Neuronal stem cell (in vitro differentiated cells): ENCODE results near the gene TSPAN2.

ENCODE experiments used
- DNase-seq: peaks from one replicate; pipeline ENCODE4 v3.0.0-alpha.2; 2013; ENCODE audit warnings: low spot score
- H2AFZ ChIP-seq: one replicate; pipeline ENCODE4 v1.6.1; 2013; ENCODE audit warnings: mild to moderate bottlenecking, low read length, inconsistent platforms
- H2AK5ac ChIP-seq: 2 replicates; pipeline ENCODE4 v1.6.1; 2013; ENCODE audit warnings: low read depth, mild to moderate bottlenecking, inconsistent platforms, low read length, moderate library complexity, mixed read lengths
- H2BK120ac ChIP-seq: 2 replicates; pipeline ENCODE4 v1.6.1; 2013; ENCODE audit warnings: low read depth, mild to moderate bottlenecking, inconsistent platforms, low read length, moderate library complexity, mixed read lengths
- H2BK12ac ChIP-seq: one replicate; pipeline ENCODE4 v1.6.1; 2013; ENCODE audit warnings: low read length, inconsistent platforms
- H2BK15ac ChIP-seq: 2 replicates; pipeline ENCODE4 v1.6.1; 2013; ENCODE audit warnings: mild to moderate bottlenecking, low read length, inconsistent platforms, mixed read lengths
- H2BK5ac ChIP-seq: one replicate; pipeline ENCODE4 v1.6.1; 2013; ENCODE audit warnings: inconsistent platforms, mild to moderate bottlenecking, low read length, moderate library complexity
- H3K14ac ChIP-seq: one replicate; pipeline ENCODE4 v1.6.1; 2013; ENCODE audit warnings: low read length, inconsistent platforms
- H3K18ac ChIP-seq: 2 replicates; pipeline ENCODE4 v1.6.1; 2013; ENCODE audit warnings: low read length, inconsistent platforms
- H3K23ac ChIP-seq: 2 replicates; pipeline ENCODE4 v1.6.1; 2013; ENCODE audit warnings: low read depth, mild to moderate bottlenecking, mixed read lengths, low read length, inconsistent platforms; ENCODE audit not compliant: poor library complexity
- H3K27ac ChIP-seq: replicated peaks from 3 replicates; pipeline ENCODE4 v1.5.1; 2013; ENCODE audit warnings: low read length, inconsistent platforms
- H3K27me3 ChIP-seq, 3 experiments: 2 replicates each; pipeline ENCODE4 v1.6.1; 2013; ENCODE audit warnings: low read length in 3 of 3, mild to moderate bottlenecking in 2 of 3, inconsistent platforms in 1 of 3, low read depth in 1 of 3, mixed read lengths in 1 of 3, moderate library complexity in 1 of 3; ENCODE audit not compliant: control insufficient read depth in 3 of 3, insufficient read depth in 3 of 3
- H3K36me3 ChIP-seq, 2 donors: replicated peaks in 1 of 2; 2 replicates each; pipeline ENCODE4 v1.6.1; 2013; ENCODE audit warnings: low read length in 2 of 2; ENCODE audit not compliant: control insufficient read depth in 2 of 2, insufficient read depth in 2 of 2
- H3K4ac ChIP-seq: 2 replicates; pipeline ENCODE4 v1.6.1; 2013; ENCODE audit warnings: inconsistent platforms, mild to moderate bottlenecking, low read length, moderate library complexity
- H3K4me1 ChIP-seq, 2 donors: 1 replicate in 1 of 2; 2 replicates in 1 of 2; pipeline ENCODE4 v1.6.1; 2013; ENCODE audit warnings: low read length in 2 of 2, low read depth in 1 of 2; ENCODE audit not compliant: control insufficient read depth in 2 of 2, insufficient read depth in 1 of 2
- H3K4me2 ChIP-seq: one replicate; pipeline ENCODE4 v1.6.1; 2013; ENCODE audit warnings: mild to moderate bottlenecking, low read length, inconsistent platforms; ENCODE audit not compliant: insufficient read depth, poor library complexity, severe bottlenecking
- H3K4me3 ChIP-seq, 2 donors: 2 replicates each; pipeline ENCODE4 v1.5.1; 2013; ENCODE audit warnings: low read length in 2 of 2, mild to moderate bottlenecking in 2 of 2, inconsistent platforms in 1 of 2, moderate library complexity in 1 of 2
- H3K79me1 ChIP-seq: one replicate; pipeline ENCODE4 v1.6.1; 2013; ENCODE audit warnings: low read depth, mild to moderate bottlenecking, inconsistent platforms, low read length, moderate library complexity
- H3K9ac ChIP-seq: one replicate; pipeline ENCODE4 v1.6.1; 2013; ENCODE audit warnings: mild to moderate bottlenecking, low read depth, low read length, inconsistent platforms; ENCODE audit not compliant: poor library complexity
- H3K9me3 ChIP-seq, 2 donors: replicated peaks in 1 of 2; 2 replicates each; pipeline versions ENCODE3 to v1.6.1; 2013; ENCODE audit warnings: low read length in 2 of 2, mild to moderate bottlenecking in 2 of 2, inconsistent platforms in 1 of 2, low read depth in 1 of 2, mixed read lengths in 1 of 2, moderate library complexity in 1 of 2; ENCODE audit not compliant: control insufficient read depth in 2 of 2, insufficient read depth in 1 of 2
- H4K8ac ChIP-seq: one replicate; pipeline ENCODE4 v1.6.1; 2013; ENCODE audit warnings: low read depth, mild to moderate bottlenecking, inconsistent platforms, low read length, moderate library complexity
- H4K91ac ChIP-seq: one replicate; pipeline ENCODE4 v1.6.1; 2013; ENCODE audit warnings: low read length, low read depth, mild to moderate bottlenecking, inconsistent platforms; ENCODE audit not compliant: poor library complexity
- WGBS, 2 donors: extraction: QIAGEN DNeasy Blood & Tissue Kit; methylation state at CpG; one replicate each; pipeline ENCODE4 v1.1.7; 2013; ENCODE audit warnings: missing lambda C conversion rate in 2 of 2, mixed read lengths in 1 of 2; ENCODE audit not compliant: insufficient read length in 2 of 2, insufficient replicate concordance in 1 of 2; ENCODE audit errors: extremely low coverage in 2 of 2; 5-methylcytosine and 5-hydroxymethylcytosine counted together

Gene TSPAN2

GRCh38 chr1:115127539-115127938 is 38.2 kb upstream of the TSPAN2 start:
- Histone ChIP-seq H2BK12ac (no peak overlapping the region), H3K79me1 (no peaks in the 10 kb centered on the region), H3K18ac (no peak overlapping the region), H3K4me1 (peaks cover 0 to 2% of the 10 kb centered on the region in 2 donors), H3K14ac (no peak overlapping the region), H2BK5ac (no peak overlapping the region), H3K4me2 (no peak overlapping the region), H2BK120ac (no peak overlapping the region), H2BK15ac (no peak overlapping the region), H2AK5ac (no peak overlapping the region), H3K9ac (no peak overlapping the region), H3K9me3 (no peaks in the 10 kb centered on the region), H3K23ac (no peak overlapping the region), H2AFZ (no peak overlapping the region), H3K27ac (no peak overlapping the region), H3K4me3 (no peak overlapping the region), H3K36me3 (no peaks in the 10 kb centered on the region), H3K4ac (no peak overlapping the region), H3K27me3 (no peaks in the 10 kb centered on the region), H4K91ac (no peak overlapping the region), H4K8ac (no peak overlapping the region)
- no CpG with 5 or more reads among the region's 1 CpG for WGBS, 2 donors
- DNase-seq: no peak

GRCh38 chr1:115126516-115126915 is 37.2 kb upstream of the TSPAN2 start:
- Histone ChIP-seq H3K27me3 (no peaks in the 10 kb centered on the region), H3K79me1 (no peaks in the 10 kb centered on the region), H3K4me1 (peaks cover 0 to 2% of the 10 kb centered on the region in 2 donors), H3K23ac (no peak overlapping the region), H2AFZ (no peak overlapping the region), H4K91ac (no peak overlapping the region), H3K9me3 (no peaks in the 10 kb centered on the region), H3K36me3 (no peaks in the 10 kb centered on the region), H2BK15ac (no peak overlapping the region), H2BK120ac (no peak overlapping the region), H3K4me3 (no peak overlapping the region), H2BK5ac (no peak overlapping the region), H2AK5ac (no peak overlapping the region), H3K27ac (no peak overlapping the region), H3K9ac (no peak overlapping the region), H4K8ac (no peak overlapping the region), H3K4ac (no peak overlapping the region), H3K14ac (no peak overlapping the region), H3K4me2 (no peak overlapping the region), H3K18ac (no peak overlapping the region), H2BK12ac (no peak overlapping the region)
- no CpG with 5 or more reads among the region's 2 CpGs for WGBS, 2 donors
- DNase-seq: no peak

GRCh38 chr1:115123116-115123515 is 33.8 kb upstream of the TSPAN2 start:
- no peak overlapping the region for H3K4me3 ChIP-seq
- H3K27me3 ChIP-seq: no peaks in the 10 kb centered on the region
- no peaks in the 10 kb centered on the region for H3K36me3 ChIP-seq
- H3K4me1 ChIP-seq: no peaks in the 10 kb centered on the region
- H3K79me1 ChIP-seq: no peaks in the 10 kb centered on the region
- no peak overlapping the region for H4K8ac ChIP-seq
- no peak for DNase-seq
- no peak overlapping the region for H2AFZ ChIP-seq
- no peak overlapping the region for H2BK12ac ChIP-seq
- no peak overlapping the region for H2BK5ac ChIP-seq
- H2BK120ac ChIP-seq: no peak overlapping the region
- H3K4ac ChIP-seq: no peak overlapping the region
- no peak overlapping the region for H2AK5ac ChIP-seq
- no CpG with 5 or more reads among the region's 3 CpGs for WGBS, 2 donors
- H3K9ac ChIP-seq: no peak overlapping the region
- H3K23ac ChIP-seq: no peak overlapping the region
- H3K4me2 ChIP-seq: no peak overlapping the region
- H2BK15ac ChIP-seq: no peak overlapping the region
- H3K18ac ChIP-seq: no peak overlapping the region
- H4K91ac ChIP-seq: no peak overlapping the region
- no peak overlapping the region for H3K27ac ChIP-seq
- H3K14ac ChIP-seq: no peak overlapping the region
- H3K9me3 ChIP-seq: peaks cover 0 to 5% of the 10 kb centered on the region in 2 donors

DNA sequence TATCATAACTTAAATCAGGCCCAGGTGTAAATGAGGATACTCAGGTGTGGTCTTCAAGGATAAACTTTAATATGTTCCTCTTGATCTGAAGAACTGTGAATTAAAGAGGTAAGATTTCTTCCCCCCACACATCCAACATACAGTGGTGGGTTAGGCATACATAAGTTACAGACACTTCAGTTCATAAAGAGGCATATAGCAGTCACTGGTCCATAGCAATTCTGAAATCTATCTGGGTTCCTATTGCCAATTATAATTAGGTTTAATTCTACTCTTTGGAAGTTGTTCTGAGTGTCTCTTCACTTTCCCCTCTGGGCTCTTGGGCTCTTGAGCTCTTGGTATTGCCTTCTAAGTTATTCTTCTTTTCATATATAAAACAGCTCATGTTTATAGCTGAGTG is 32.5 kb upstream of the TSPAN2 start:
- Histone ChIP-seq H2AFZ (no peak overlapping the region), H3K4me1 (no peaks in the 10 kb centered on the region), H3K27me3 (no peaks in the 10 kb centered on the region), H3K79me1 (no peaks in the 10 kb centered on the region), H3K18ac (no peak overlapping the region), H3K14ac (no peak overlapping the region), H3K27ac (no peak overlapping the region), H3K4me3 (no peak overlapping the region), H2AK5ac (no peak overlapping the region), H3K4ac (no peak overlapping the region), H3K9me3 (peaks cover 0 to 5% of the 10 kb centered on the region in 2 donors), H3K9ac (no peak overlapping the region), H2BK5ac (no peak overlapping the region), H4K8ac (no peak overlapping the region), H4K91ac (no peak overlapping the region), H2BK120ac (no peak overlapping the region), H3K4me2 (no peak overlapping the region), H2BK15ac (no peak overlapping the region), H3K36me3 (no peaks in the 10 kb centered on the region), H2BK12ac (no peak overlapping the region), H3K23ac (no peak overlapping the region)
- DNase-seq: no peak
